H9 (cell line): ENCODE data around the gene FASLG. TPM values are rescaled to one million over a fixed set of nuclear protein-coding genes. Genes with fewer than 3 reads are reported as not detected.

Experiments used
- DNase-seq: peaks from one replicate; pipeline ENCODE4 v3.0.0-alpha.2; 2017
- H2AFZ ChIP-seq: one replicate; pipeline ENCODE4 v1.6.1; 2013; ENCODE audit warnings: mild to moderate bottlenecking, low read length, control low read depth, moderate library complexity
- H2AK5ac ChIP-seq: 2 replicates; pipeline ENCODE4 v1.6.1; 2013; ENCODE audit warnings: low read length, control low read depth, mixed read lengths; ENCODE audit not compliant: insufficient read length
- H2BK120ac ChIP-seq: one replicate; pipeline ENCODE4 v1.6.1; 2013; ENCODE audit warnings: low read depth, mild to moderate bottlenecking, low read length, control low read depth, inconsistent platforms; ENCODE audit not compliant: poor library complexity, severe bottlenecking
- H2BK12ac ChIP-seq: 2 replicates; pipeline ENCODE4 v1.6.1; 2013; ENCODE audit warnings: low read length, control low read depth, mixed read lengths, low read depth; ENCODE audit not compliant: insufficient read length
- H2BK15ac ChIP-seq: 2 replicates; pipeline ENCODE4 v1.6.1; 2013; ENCODE audit warnings: low read depth, low read length, control low read depth
- H2BK20ac ChIP-seq: one replicate; pipeline ENCODE4 v1.6.1; 2013; ENCODE audit warnings: low read depth, mild to moderate bottlenecking, low read length, control low read depth, inconsistent platforms; ENCODE audit not compliant: poor library complexity, severe bottlenecking
- H2BK5ac ChIP-seq: 2 replicates; pipeline ENCODE4 v1.6.1; 2013; ENCODE audit warnings: low read length, control low read depth, mixed read lengths; ENCODE audit not compliant: insufficient read length
- H3K14ac ChIP-seq: 2 replicates; pipeline ENCODE4 v1.6.1; 2013; ENCODE audit warnings: low read length, control low read depth; ENCODE audit not compliant: insufficient read depth
- H3K18ac ChIP-seq: 2 replicates; pipeline ENCODE4 v1.6.1; 2013; ENCODE audit warnings: low read depth, mild to moderate bottlenecking, mixed read lengths, low read length, control low read depth; ENCODE audit not compliant: insufficient read length
- H3K23ac ChIP-seq: 2 replicates; pipeline ENCODE4 v1.6.1; 2013; ENCODE audit warnings: low read length, control low read depth, mixed read lengths, low read depth; ENCODE audit not compliant: insufficient read length
- H3K23me2 ChIP-seq: 2 replicates; pipeline ENCODE4 v1.6.1; 2013; ENCODE audit warnings: low read depth, mild to moderate bottlenecking, mixed read lengths, low read length, control low read depth; ENCODE audit not compliant: insufficient read length, poor library complexity, severe bottlenecking
- H3K27ac ChIP-seq: 2 replicates; pipeline ENCODE4 v1.5.1; 2013; ENCODE audit warnings: low read length, control low read depth, mixed read lengths, low read depth; ENCODE audit not compliant: insufficient read length
- H3K27me3 ChIP-seq: 2 replicates; pipeline ENCODE4 v1.6.1; 2013; ENCODE audit warnings: low read length, control low read depth, inconsistent platforms; ENCODE audit not compliant: insufficient read depth
- H3K4ac ChIP-seq: 2 replicates; pipeline ENCODE4 v1.6.1; 2013; ENCODE audit warnings: low read depth, mild to moderate bottlenecking, control low read depth, inconsistent platforms, low read length, moderate library complexity
- H3K4me1 ChIP-seq: 2 replicates; pipeline ENCODE4 v1.6.1; 2013; ENCODE audit warnings: low read length, control low read depth, inconsistent platforms; ENCODE audit not compliant: insufficient read depth
- H3K4me2 ChIP-seq: 2 replicates; pipeline ENCODE4 v1.6.1; 2013; ENCODE audit warnings: low read length, control low read depth, mixed read lengths; ENCODE audit not compliant: insufficient read length, insufficient read depth
- H3K56ac ChIP-seq: 2 replicates; pipeline ENCODE4 v1.6.1; 2013; ENCODE audit warnings: low read depth, mild to moderate bottlenecking, mixed read lengths, low read length, control low read depth; ENCODE audit not compliant: insufficient read length
- H3K79me1 ChIP-seq: 2 replicates; pipeline ENCODE4 v1.6.1; 2013; ENCODE audit warnings: low read depth, mild to moderate bottlenecking, moderate library complexity, low read length, control low read depth, inconsistent platforms; ENCODE audit not compliant: insufficient read depth, poor library complexity, severe bottlenecking
- H3K79me2 ChIP-seq: 2 replicates; pipeline ENCODE4 v1.6.1; 2013; ENCODE audit warnings: low read length, control low read depth, inconsistent platforms; ENCODE audit not compliant: insufficient read depth
- H3K9ac ChIP-seq: 2 replicates; pipeline ENCODE4 v1.6.1; 2013; ENCODE audit warnings: low read length, control low read depth, mixed read lengths; ENCODE audit not compliant: insufficient read length; ENCODE audit errors: extremely low read depth
- H3K9me3 ChIP-seq: one replicate; pipeline ENCODE4 v1.6.1; 2013; ENCODE audit warnings: low read depth, low read length, inconsistent platforms; ENCODE audit not compliant: control insufficient read depth
- H3T11ph ChIP-seq: one replicate; pipeline ENCODE4 v1.6.1; 2013; ENCODE audit warnings: mild to moderate bottlenecking, low read length, control low read depth, inconsistent platforms
- H4K20me1 ChIP-seq: one replicate; pipeline ENCODE4 v1.6.1; 2013; ENCODE audit not compliant: control insufficient read depth, insufficient read length, insufficient read depth
- H4K5ac ChIP-seq: 2 replicates; pipeline ENCODE4 v1.6.1; 2013; ENCODE audit warnings: low read depth, mild to moderate bottlenecking, mixed read lengths, low read length, control low read depth; ENCODE audit not compliant: insufficient read length
- H4K8ac ChIP-seq: replicated peaks from 2 replicates; pipeline ENCODE4 v1.6.1; 2013; ENCODE audit warnings: low read length, control low read depth, mixed read lengths, low read depth; ENCODE audit not compliant: insufficient read length
- H4K91ac ChIP-seq: 2 replicates; pipeline ENCODE4 v1.6.1; 2013; ENCODE audit warnings: low read depth, mild to moderate bottlenecking, moderate library complexity, mixed read lengths, low read length, control low read depth; ENCODE audit not compliant: insufficient read length
- H3K27ac Mint-ChIP-seq, 3 experiments: 2 replicates in 2 of 3; 3 replicates in 1 of 3; pipeline ENCODE4 v1.8.0; 2020 to 2021; ENCODE audit warnings: mixed read lengths in 3 of 3, mild to moderate bottlenecking in 1 of 3, moderate library complexity in 1 of 3
- H3K27me3 Mint-ChIP-seq: 2 replicates; pipeline ENCODE4 v1.8.0; 2021; ENCODE audit warnings: low read depth, mild to moderate bottlenecking, moderate library complexity, mixed read lengths
- H3K36me3 Mint-ChIP-seq, 3 experiments: 2 replicates in 2 of 3; 3 replicates in 1 of 3; pipeline ENCODE4 v1.8.0; 2020 to 2021; ENCODE audit warnings: low read depth in 3 of 3, mixed read lengths in 3 of 3; ENCODE audit not compliant: insufficient read depth in 1 of 3
- H3K4me1 Mint-ChIP-seq, 2 experiments: 2 replicates each; pipeline ENCODE4 v1.8.0; 2020; ENCODE audit warnings: mixed read lengths in 2 of 2
- H3K4me3 Mint-ChIP-seq, 2 experiments: 2 replicates in 1 of 2; 3 replicates in 1 of 2; pipeline ENCODE4 v1.8.0; 2020 to 2021; ENCODE audit warnings: mild to moderate bottlenecking in 2 of 2, mixed read lengths in 2 of 2, moderate library complexity in 1 of 2
- H3K9me3 Mint-ChIP-seq, 2 experiments: 2 replicates in 1 of 2; 3 replicates in 1 of 2; pipeline ENCODE4 v1.8.0; 2020; ENCODE audit warnings: mild to moderate bottlenecking in 2 of 2, mixed read lengths in 2 of 2, moderate library complexity in 1 of 2
- WGBS: extraction: QIAGEN DNeasy Blood & Tissue Kit; methylation state at CpG from one replicate; pipeline ENCODE4 v1.1.7; 2013; ENCODE audit warnings: missing lambda C conversion rate, low lambda C conversion rate, mixed read lengths; ENCODE audit not compliant: insufficient read length; ENCODE audit errors: extremely low coverage; 5-methylcytosine and 5-hydroxymethylcytosine counted together
- total RNA-seq: library from RNA; stranded (reverse); gene quantifications from 2 replicates; pipeline ENCODE4 v1.2.1, GENCODE V29; 2021
- TF ChIP-seq, protein P1 (sequence below): fragments of 200-600 bp; sonication (generic); conservative IDR thresholded peaks from 3 replicates; pipeline ENCODE4 v1.8.0; 2021; ENCODE audit warnings: antibody characterized with exemption, mild to moderate bottlenecking

FASLG gene
- total RNA-seq, 1 experiment from 2014 or later: not detected

DNA sequence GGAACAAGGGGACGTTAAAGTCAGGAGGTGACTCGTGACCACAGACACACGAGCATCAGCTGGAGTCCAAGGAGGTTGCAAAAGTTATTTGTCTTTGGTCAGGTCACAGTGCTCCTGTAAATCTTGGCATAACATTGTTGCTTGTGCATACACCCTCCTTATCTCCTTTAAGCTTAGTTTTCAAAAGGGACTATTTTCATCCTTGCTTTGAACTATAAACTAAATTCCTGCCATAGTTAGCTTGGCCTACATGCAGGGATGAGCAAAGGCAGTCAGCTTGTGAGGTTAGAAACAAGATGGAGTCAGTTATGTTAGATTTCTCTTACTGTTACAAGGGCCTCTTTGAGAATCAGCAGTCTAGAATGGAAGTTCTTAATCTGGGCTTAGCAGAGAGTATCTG lies 28.0 kb upstream of the FASLG start:
- Histone ChIP-seq H3K79me1 (no peaks in the 10 kb centered on the region), H2BK5ac (no peak overlapping the region), H3K14ac (no peak overlapping the region), H3K9ac (no peak overlapping the region), H3T11ph (no peak overlapping the region), H3K18ac (no peak overlapping the region), H3K27ac (no peak overlapping the region), H3K56ac (no peak overlapping the region), H3K4me2 (no peak overlapping the region), H2BK15ac (no peak overlapping the region), H2BK120ac (no peak overlapping the region), H2AK5ac (no peak overlapping the region), H3K9me3 (no peaks in the 10 kb centered on the region), H4K91ac (no peak overlapping the region), H3K79me2 (no peaks in the 10 kb centered on the region), H4K8ac (no peak overlapping the region), H3K4me1 (no peaks in the 10 kb centered on the region), H4K20me1 (no peaks in the 10 kb centered on the region), H3K23me2 (no peaks in the 10 kb centered on the region), H3K23ac (no peak overlapping the region), H2BK20ac (no peak overlapping the region), H2BK12ac (no peak overlapping the region), H3K27me3 (no peaks in the 10 kb centered on the region), H4K5ac (no peak overlapping the region), H2AFZ (no peak overlapping the region), H3K4ac (no peak overlapping the region)
- WGBS: no CpG with 5 or more reads among the region's 3 CpGs
- H3K9me3 Mint-ChIP-seq: peaks cover 16 to 25% of the 10 kb centered on the region in 2 experiments
- no peak overlapping the region for H3K27ac Mint-ChIP-seq
- TF ChIP-seq, protein P1, sequence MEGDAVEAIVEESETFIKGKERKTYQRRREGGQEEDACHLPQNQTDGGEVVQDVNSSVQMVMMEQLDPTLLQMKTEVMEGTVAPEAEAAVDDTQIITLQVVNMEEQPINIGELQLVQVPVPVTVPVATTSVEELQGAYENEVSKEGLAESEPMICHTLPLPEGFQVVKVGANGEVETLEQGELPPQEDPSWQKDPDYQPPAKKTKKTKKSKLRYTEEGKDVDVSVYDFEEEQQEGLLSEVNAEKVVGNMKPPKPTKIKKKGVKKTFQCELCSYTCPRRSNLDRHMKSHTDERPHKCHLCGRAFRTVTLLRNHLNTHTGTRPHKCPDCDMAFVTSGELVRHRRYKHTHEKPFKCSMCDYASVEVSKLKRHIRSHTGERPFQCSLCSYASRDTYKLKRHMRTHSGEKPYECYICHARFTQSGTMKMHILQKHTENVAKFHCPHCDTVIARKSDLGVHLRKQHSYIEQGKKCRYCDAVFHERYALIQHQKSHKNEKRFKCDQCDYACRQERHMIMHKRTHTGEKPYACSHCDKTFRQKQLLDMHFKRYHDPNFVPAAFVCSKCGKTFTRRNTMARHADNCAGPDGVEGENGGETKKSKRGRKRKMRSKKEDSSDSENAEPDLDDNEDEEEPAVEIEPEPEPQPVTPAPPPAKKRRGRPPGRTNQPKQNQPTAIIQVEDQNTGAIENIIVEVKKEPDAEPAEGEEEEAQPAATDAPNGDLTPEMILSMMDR: no peak
- peaks cover 6 to 11% of the 10 kb centered on the region in 2 experiments; a peak in 2 of 4 replicates for H3K4me1 Mint-ChIP-seq
- H3K4me3 Mint-ChIP-seq: no peak overlapping the region
- no peaks in the 10 kb centered on the region; the same call in 1 of the 2 replicates for H3K27me3 Mint-ChIP-seq
- H3K36me3 Mint-ChIP-seq: peaks cover 2 to 12% (median 7%) of the 10 kb centered on the region in 3 experiments
- DNase-seq: no peak
